CD14-positive monocyte (primary cell): ENCODE results near the gene TMPRSS3. TPM values are rescaled to one million over a fixed set of nuclear protein-coding genes. Genes with fewer than 3 reads are reported as not detected.
"Not testable (repeated sequence)": the region's sequence is repeated elsewhere in the genome, so short reads cannot be mapped to it uniquely, and the experiment has no call there.

Source experiments
- DNase-seq, 3 donors: peaks; one replicate each; pipeline ENCODE4 v3.0.0-alpha.2; 2011 to 2022
- H2AFZ ChIP-seq: 2 replicates; pipeline ENCODE4 v1.6.0; 2012; ENCODE audit warnings: mild to moderate bottlenecking, low read depth, low read length, inconsistent platforms; ENCODE audit not compliant: insufficient read depth, poor library complexity, severe bottlenecking
- H3K27ac ChIP-seq, 2 donors: 1 replicate in 1 of 2; 2 replicates in 1 of 2; pipeline ENCODE4 v1.5.1; 2012 to 2013; ENCODE audit warnings: low read length in 2 of 2, control low read depth in 1 of 2, inconsistent platforms in 1 of 2, low read depth in 1 of 2, mild to moderate bottlenecking in 1 of 2
- H3K27me3 ChIP-seq, 2 donors: one replicate each; pipeline versions ENCODE4 v1.6.0 to v1.6.1; 2011 to 2013; ENCODE audit warnings: low read length in 2 of 2; ENCODE audit not compliant: control insufficient read depth in 2 of 2, insufficient read depth in 2 of 2
- H3K36me3 ChIP-seq, 2 donors: replicated peaks in 1 of 2; 1 replicate in 1 of 2; 2 replicates in 1 of 2; pipeline versions ENCODE4 v1.5.1 to v1.6.1; 2012 to 2013; ENCODE audit warnings: low read length in 2 of 2, control low read depth in 1 of 2, inconsistent platforms in 1 of 2, mild to moderate bottlenecking in 1 of 2; ENCODE audit not compliant: insufficient read depth in 2 of 2, control insufficient read depth in 1 of 2
- H3K4me1 ChIP-seq, 2 donors: 1 replicate in 1 of 2; 2 replicates in 1 of 2; pipeline versions ENCODE4 v1.5.1 to v1.6.1; 2012 to 2013; ENCODE audit warnings: low read length in 2 of 2, control low read depth in 1 of 2, inconsistent platforms in 1 of 2, mild to moderate bottlenecking in 1 of 2, moderate library complexity in 1 of 2; ENCODE audit not compliant: insufficient read depth in 2 of 2, control insufficient read depth in 1 of 2
- H3K4me2 ChIP-seq: replicated peaks from 2 replicates; pipeline ENCODE3; 2012; ENCODE audit warnings: low read length, moderate library complexity, mild to moderate bottlenecking; ENCODE audit not compliant: poor library complexity, severe bottlenecking; ENCODE audit errors: extremely low read depth
- H3K4me3 ChIP-seq, 3 experiments: fragments of 200-600 bp in 1 of 3; sonication (generic) in 1 of 3; replicated peaks in 1 of 3; 1 replicate in 2 of 3; 2 replicates in 1 of 3; pipeline ENCODE4 v1.5.1; 2011 to 2013; ENCODE audit warnings: low read length in 3 of 3, mild to moderate bottlenecking in 3 of 3, control low read depth in 2 of 3, low read depth in 2 of 3, inconsistent platforms in 1 of 3, moderate library complexity in 1 of 3
- H3K79me2 ChIP-seq: 2 replicates; pipeline ENCODE4 v1.6.0; 2012; ENCODE audit warnings: mild to moderate bottlenecking, control low read depth, inconsistent platforms, low read length, moderate library complexity; ENCODE audit not compliant: insufficient read depth
- H3K9ac ChIP-seq: 2 replicates; pipeline ENCODE4 v1.6.0; 2017; ENCODE audit warnings: low read length, mild to moderate bottlenecking; ENCODE audit not compliant: insufficient read depth, poor library complexity, severe bottlenecking
- H3K9me3 ChIP-seq, 2 donors: replicated peaks in 1 of 2; 1 replicate in 1 of 2; 2 replicates in 1 of 2; pipeline versions ENCODE4 v1.5.1 to v1.6.1; 2012 to 2013; ENCODE audit warnings: low read length in 2 of 2, control low read depth in 1 of 2; ENCODE audit not compliant: control insufficient read depth in 1 of 2, insufficient read depth in 1 of 2
- H4K20me1 ChIP-seq: 2 replicates; pipeline ENCODE4 v1.6.0; 2012; ENCODE audit warnings: mild to moderate bottlenecking, low read length, control low read depth, moderate library complexity; ENCODE audit not compliant: insufficient read depth
- H3K27ac Mint-ChIP-seq, 7 donors: one replicate each; pipeline ENCODE4 v1.8.0; 2020; ENCODE audit warnings: mild to moderate bottlenecking in 7 of 7, mixed read lengths in 7 of 7, moderate library complexity in 6 of 7, inconsistent platforms in 2 of 7
- H3K27me3 Mint-ChIP-seq, 3 donors: one replicate each; pipeline ENCODE4 v1.8.0; 2021 to 2022; ENCODE audit warnings: low read depth in 3 of 3, mild to moderate bottlenecking in 3 of 3, mixed read lengths in 3 of 3, moderate library complexity in 3 of 3, inconsistent platforms in 1 of 3
- H3K36me3 Mint-ChIP-seq, 2 donors: one replicate each; pipeline ENCODE4 v1.8.0; 2020; ENCODE audit warnings: mixed read lengths in 2 of 2, inconsistent platforms in 1 of 2, mild to moderate bottlenecking in 1 of 2
- H3K4me1 Mint-ChIP-seq: one replicate; pipeline ENCODE4 v1.8.0; 2020; ENCODE audit warnings: mild to moderate bottlenecking, mixed read lengths
- H3K4me3 Mint-ChIP-seq, 2 donors: one replicate each; pipeline ENCODE4 v1.8.0; 2020; ENCODE audit warnings: mild to moderate bottlenecking in 2 of 2, mixed read lengths in 2 of 2, moderate library complexity in 1 of 2
- H3K9me3 Mint-ChIP-seq, 7 donors: one replicate each; pipeline ENCODE4 v1.8.0; 2020 to 2022; ENCODE audit warnings: mixed read lengths in 7 of 7, mild to moderate bottlenecking in 6 of 7, moderate library complexity in 6 of 7, inconsistent platforms in 2 of 7
- CTCF ChIP-seq: fragments of 200-600 bp; IDR thresholded peaks from one replicate; pipeline ENCODE4 v1.8.0; 2022; ENCODE audit warnings: antibody characterized with exemption, mild to moderate bottlenecking
- WGBS: methylation state at CpG from one replicate; pipeline ENCODE4 v1.1.5; 2013; ENCODE audit warnings: missing lambda C conversion rate; ENCODE audit not compliant: insufficient coverage; 5-methylcytosine and 5-hydroxymethylcytosine counted together
- intact Hi-C, 2 donors: fragments of 100-400 bp; cut with micrococcal nuclease; formaldehyde crosslinking; loops; one replicate each; pipeline versions ENCODE4 v1.15.0 to v1.15.1; 2023
- polyA plus RNA-seq, 3 donors: library from polyadenylated mRNA; depleted of rRNA in 1 of 3; unstranded in 2 of 3; stranded (reverse) in 1 of 3; fragments of 300-500 nt in 2 of 3; fragments of >200 nt in 1 of 3; fragmentation: Illumina TruSeq in 2 of 3; gene quantifications; 1 replicate in 2 of 3; 2 replicates in 1 of 3; pipeline ENCODE4 v1.2.3, GENCODE V29; 2012 to 2021

The TMPRSS3 gene
- polyA plus RNA-seq, 3 donors: 0.30 TPM; not detected in 2

- DNase-seq: no peak
- no peak overlapping the region for H3K4me2 ChIP-seq
- no peak overlapping the region for H3K4me3 ChIP-seq
- no peaks in the 10 kb centered on the region for H3K36me3 ChIP-seq
- no peaks in the 10 kb centered on the region for H4K20me1 ChIP-seq
- no peak overlapping the region for H3K27ac Mint-ChIP-seq
- no peaks in the 10 kb centered on the region for H3K79me2 ChIP-seq
- no peaks in the 10 kb centered on the region for H3K36me3 Mint-ChIP-seq
- WGBS: 100% methylated on average over 3 of the region's 7 CpGs
- H3K4me1 ChIP-seq: peaks cover 8% of the 10 kb centered on the region in 2 donors
- peaks cover 1 to 4% (median 3%) of the 10 kb centered on the region in 3 donors for H3K27me3 Mint-ChIP-seq
- H2AFZ ChIP-seq: no peak overlapping the region
- H3K9me3 ChIP-seq: no peaks in the 10 kb centered on the region
- H3K9me3 Mint-ChIP-seq: no peaks in the 10 kb centered on the region
- no peak overlapping the region for H3K9ac ChIP-seq
- no peaks in the 10 kb centered on the region for H3K27me3 ChIP-seq
- TF ChIP-seq CTCF: no peak
- H3K27ac ChIP-seq: no peak overlapping the region
- no peak overlapping the region for H3K4me3 Mint-ChIP-seq
- peaks cover 14% of the 10 kb centered on the region for H3K4me1 Mint-ChIP-seq
- intact Hi-C loops: no loop called here
Measured at GRCh38 chr21:42411197-42411869, 15.5 kb upstream of the TMPRSS3 start.

GRCh38 chr21:42409366-42409765 is 13.5 kb upstream of the TMPRSS3 start:
- no peaks in the 10 kb centered on the region for H3K36me3 ChIP-seq
- H3K79me2 ChIP-seq: no peaks in the 10 kb centered on the region
- no peaks in the 10 kb centered on the region for H3K27me3 ChIP-seq
- Mint-ChIP-seq H3K9me3 (no peaks in the 10 kb centered on the region), H3K4me3 (no peak overlapping the region), H3K27ac (no peak overlapping the region), H3K4me1 (peaks cover 12% of the 10 kb centered on the region), H3K27me3 (peaks cover 1 to 4% (median 3%) of the 10 kb centered on the region in 3 donors), H3K36me3 (no peaks in the 10 kb centered on the region)
- no peaks in the 10 kb centered on the region for H4K20me1 ChIP-seq
- H3K27ac ChIP-seq: no peak overlapping the region
- H3K4me3 ChIP-seq: no peak overlapping the region
- H2AFZ ChIP-seq: no peak overlapping the region
- peaks cover 8 to 11% of the 10 kb centered on the region in 2 donors for H3K4me1 ChIP-seq
- intact Hi-C loops: no loop called here
- no peak overlapping the region for H3K9ac ChIP-seq
- no peaks in the 10 kb centered on the region for H3K9me3 ChIP-seq
- TF ChIP-seq CTCF: no peak
- H3K4me2 ChIP-seq: no peak overlapping the region
- DNase-seq: no peak
- 90% methylated on average over 7 of the region's 7 CpGs for WGBS

- H4K20me1 ChIP-seq, H3K27ac Mint-ChIP-seq, H3K4me2 ChIP-seq, H3K9me3 Mint-ChIP-seq, H3K36me3 Mint-ChIP-seq, H3K9me3 ChIP-seq, H2AFZ ChIP-seq, H3K9ac ChIP-seq, H3K27me3 ChIP-seq, intact Hi-C loops, H3K27ac ChIP-seq, H3K27me3 Mint-ChIP-seq, H3K79me2 ChIP-seq, DNase-seq, H3K36me3 ChIP-seq, H3K4me3 ChIP-seq, H3K4me3 Mint-ChIP-seq: not testable (repeated sequence)
- H3K4me1 Mint-ChIP-seq: peaks cover 12% of the 10 kb centered on the region
- peaks cover 8 to 11% of the 10 kb centered on the region in 2 donors for H3K4me1 ChIP-seq
- no CpG with 5 or more reads among the region's 5 CpGs for WGBS
Measured at GRCh38 chr21:42408718-42409117, 12.9 kb upstream of the TMPRSS3 start.
